Immature natural killer cell (primary cell): ENCODE measurements around the gene ZFAND5. TPM values are rescaled to one million over a fixed set of nuclear protein-coding genes. Genes with fewer than 3 reads are reported as not detected.
A peak's percentile ranks its signal among the peaks of the same experiment; 100 is the strongest.

Source experiments
- DNase-seq, 3 donors: peaks; one replicate each; pipeline ENCODE4 v3.0.0; 2022; ENCODE audit warnings: mixed read lengths in 1 of 3
- H3K27ac Mint-ChIP-seq, 6 donors: one replicate each; pipeline ENCODE4 v1.8.0; 2020; ENCODE audit warnings: mixed read lengths in 6 of 6, mild to moderate bottlenecking in 5 of 6, inconsistent platforms in 4 of 6, moderate library complexity in 3 of 6
- H3K27me3 Mint-ChIP-seq, 3 donors: one replicate each; pipeline ENCODE4 v1.8.0; 2020 to 2021; ENCODE audit warnings: low read depth in 3 of 3, mild to moderate bottlenecking in 3 of 3, mixed read lengths in 3 of 3, moderate library complexity in 3 of 3, inconsistent platforms in 1 of 3
- H3K36me3 Mint-ChIP-seq, 3 donors: one replicate each; pipeline ENCODE4 v1.8.0; 2020; ENCODE audit warnings: mixed read lengths in 3 of 3, inconsistent platforms in 2 of 3, mild to moderate bottlenecking in 2 of 3
- H3K4me1 Mint-ChIP-seq, 2 donors: one replicate each; pipeline ENCODE4 v1.8.0; 2020; ENCODE audit warnings: inconsistent platforms in 2 of 2, mild to moderate bottlenecking in 2 of 2, mixed read lengths in 2 of 2, moderate library complexity in 1 of 2
- H3K4me3 Mint-ChIP-seq, 5 donors: one replicate each; pipeline ENCODE4 v1.8.0; 2020; ENCODE audit warnings: mild to moderate bottlenecking in 5 of 5, mixed read lengths in 5 of 5, inconsistent platforms in 3 of 5, moderate library complexity in 3 of 5
- H3K9me3 Mint-ChIP-seq, 6 donors: one replicate each; pipeline ENCODE4 v1.8.0; 2020; ENCODE audit warnings: mild to moderate bottlenecking in 6 of 6, mixed read lengths in 6 of 6, inconsistent platforms in 4 of 6, moderate library complexity in 3 of 6
- polyA plus RNA-seq, 3 donors: library from polyadenylated mRNA; unstranded; fragments of 300-500 nt; fragmentation: Illumina TruSeq; gene quantifications; one replicate each; pipeline ENCODE4 v1.2.3, GENCODE V29; 2021

ZFAND5 gene
- polyA plus RNA-seq = 10 to 100 TPM; 44.2 to 95.7 (median 53.7) TPM

DNA sequence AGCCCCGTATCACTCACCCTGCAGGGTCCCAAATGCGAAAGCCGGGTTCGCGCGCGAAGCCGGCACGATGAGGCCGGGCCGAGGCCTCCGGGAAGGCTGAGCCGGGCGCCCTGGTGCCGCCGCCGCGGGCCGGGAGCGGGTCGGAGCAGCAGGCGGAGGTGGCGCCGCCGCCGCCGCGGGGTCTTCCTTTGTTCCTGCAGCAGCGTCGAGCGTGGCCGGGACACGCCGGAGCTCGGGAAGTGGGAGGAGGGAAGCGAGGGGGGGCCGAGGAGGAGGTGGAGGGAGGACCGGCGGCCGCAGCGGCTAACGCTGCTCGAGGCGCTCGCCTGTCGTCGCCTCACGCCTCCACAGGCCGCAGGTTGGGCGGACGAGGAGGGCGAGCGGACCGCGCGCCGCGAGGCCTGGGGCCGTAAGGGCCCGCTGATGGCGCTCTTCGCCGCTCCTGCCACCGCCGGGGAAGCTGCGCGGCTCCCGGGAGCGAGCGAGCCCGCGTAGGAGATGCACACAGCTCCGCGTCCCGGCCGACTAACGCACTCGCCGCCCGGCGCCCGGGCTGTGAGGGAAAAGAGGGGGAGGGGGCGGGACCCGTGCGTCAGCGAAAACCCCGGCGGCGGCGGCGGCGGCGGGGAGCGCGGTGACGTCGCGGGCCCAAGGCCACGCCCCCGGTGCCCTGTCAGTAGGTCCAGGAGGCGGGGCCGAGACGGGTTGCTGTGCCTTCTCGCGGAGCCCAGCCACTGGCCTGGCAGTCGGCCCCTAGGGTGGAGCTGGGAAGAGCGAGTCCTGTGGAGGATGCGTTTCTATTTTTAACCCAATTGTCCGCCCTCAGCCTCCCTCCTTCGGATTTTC, at the start of gene ZFAND5:
ZFAND5 (minus strand) TSS at position 530 of the 846 bp plus-strand sequence. CDS start 4,430 bp downstream, outside the sequence.
- DNase-seq = peak; percentile 91 to 93 (median 92)
- Mint-ChIP-seq H3K4me3 (peak within 1 kb of the TSS; percentile 89 to 99 (median 95)), H3K27me3 (peaks cover 8 to 18% (median 13%) of the 10 kb centered on the region in 3 donors), H3K36me3 (peaks cover 0 to 4% (median under 1%) of the 10 kb centered on the region in 3 donors), H3K27ac (peak within 1 kb of the TSS; percentile 97 to 100 (median 100)), H3K9me3 (no peaks in the 10 kb centered on the region), H3K4me1 (peaks cover 45 to 52% of the 10 kb centered on the region in 2 donors)

DNA sequence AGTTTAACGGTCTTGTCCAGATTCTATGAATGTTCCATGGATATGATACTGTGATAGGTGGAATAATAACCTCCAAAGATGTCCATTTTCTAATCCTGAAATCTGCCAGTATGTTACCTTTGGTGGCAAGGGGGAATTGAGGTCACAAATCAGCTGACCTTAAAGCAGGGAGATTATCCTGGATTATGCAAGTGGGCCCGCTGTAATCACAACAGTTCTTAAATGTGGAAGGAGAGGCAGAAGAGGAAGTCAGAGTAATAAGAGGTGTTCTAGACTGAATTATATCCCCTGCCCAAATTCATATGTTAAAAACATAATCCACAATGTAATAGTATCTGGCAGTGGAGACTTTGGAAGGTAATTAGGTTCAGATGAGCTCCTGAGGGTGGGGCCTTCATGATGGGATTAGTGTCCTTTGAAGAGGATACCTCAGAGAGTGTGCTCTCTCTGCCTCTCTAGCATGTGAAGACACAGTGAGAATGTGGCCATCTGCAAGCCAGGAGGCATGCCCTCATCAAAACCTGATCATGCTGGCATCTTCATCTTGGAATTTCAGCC, 47.6 kb upstream of the ZFAND5 start:
- Mint-ChIP-seq H3K4me1 (no peaks in the 10 kb centered on the region), H3K27me3 (peaks cover 2 to 4% (median 3%) of the 10 kb centered on the region in 3 donors), H3K27ac (no peak overlapping the region), H3K9me3 (no peaks in the 10 kb centered on the region), H3K36me3 (no peaks in the 10 kb centered on the region), H3K4me3 (no peak overlapping the region)
- no peak for DNase-seq

DNA sequence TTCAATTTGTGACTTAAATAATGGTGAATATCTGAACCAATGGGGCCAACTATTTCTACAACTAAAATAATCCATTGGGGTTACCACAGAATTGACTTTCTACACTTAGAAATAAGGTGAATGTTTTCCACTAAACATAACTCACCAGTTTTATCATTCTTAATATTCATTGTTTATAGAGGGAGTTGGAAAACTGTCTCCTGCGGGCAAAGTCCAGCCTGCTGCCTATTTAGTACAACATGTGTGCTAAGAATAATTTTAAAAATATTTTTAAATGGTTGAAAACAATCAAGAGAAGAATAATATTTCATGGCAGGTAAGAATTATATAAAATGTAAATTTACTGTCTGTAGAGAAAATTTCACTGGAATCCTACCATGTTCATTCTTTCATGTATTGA, 45.2 kb upstream of the ZFAND5 start:
- H3K4me1 Mint-ChIP-seq = no peaks in the 10 kb centered on the region
- no peak overlapping the region for H3K4me3 Mint-ChIP-seq
- no peak overlapping the region for H3K27ac Mint-ChIP-seq
- no peaks in the 10 kb centered on the region for H3K36me3 Mint-ChIP-seq
- no peak for DNase-seq
- H3K27me3 Mint-ChIP-seq = peaks cover 2 to 8% (median 6%) of the 10 kb centered on the region in 3 donors
- peaks cover 0 to 3% (median 0%) of the 10 kb centered on the region in 6 donors for H3K9me3 Mint-ChIP-seq

DNA sequence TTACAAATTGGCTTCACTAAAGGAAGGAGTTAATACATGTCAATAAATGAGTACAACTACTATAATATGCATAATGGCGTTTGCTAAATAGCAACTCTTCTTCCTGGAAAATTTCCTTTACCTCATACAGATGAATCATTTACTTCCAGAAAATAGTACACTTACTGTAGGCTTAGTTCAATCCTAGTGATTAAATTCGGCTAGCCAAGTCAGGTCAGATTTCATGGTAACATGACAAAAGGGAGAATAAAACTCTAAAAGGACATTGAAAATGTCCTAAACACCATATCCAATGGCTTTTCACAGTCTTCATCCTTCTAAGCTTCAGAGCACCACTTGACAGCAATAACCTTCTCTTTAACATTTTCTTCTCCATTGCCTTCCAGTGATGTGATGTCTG, 42.1 kb upstream of the ZFAND5 start:
- no peak for DNase-seq
- no peaks in the 10 kb centered on the region for H3K36me3 Mint-ChIP-seq

DNA sequence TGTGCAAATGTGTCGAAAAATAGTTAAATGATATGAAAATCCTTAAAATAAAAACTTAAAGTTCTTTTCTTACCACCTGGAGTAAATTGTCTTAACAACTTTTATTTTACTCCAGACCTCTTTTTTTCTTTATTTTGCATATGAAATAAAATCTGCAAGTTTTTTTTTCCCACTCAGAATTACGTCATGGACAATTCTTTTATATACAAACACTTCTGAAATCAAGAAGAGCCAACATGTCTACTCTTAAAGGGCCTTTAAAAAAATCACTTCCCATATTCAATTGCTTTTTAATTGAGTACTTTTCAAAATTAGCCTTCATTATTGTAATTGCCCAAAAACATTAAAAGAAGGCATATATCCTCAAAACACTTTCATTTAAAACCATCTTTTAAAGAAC, 37.7 kb upstream of the ZFAND5 start:
- H3K4me1 Mint-ChIP-seq = no peaks in the 10 kb centered on the region
- H3K27ac Mint-ChIP-seq = no peak overlapping the region
- peaks cover 0 to 7% (median 2%) of the 10 kb centered on the region in 3 donors for H3K27me3 Mint-ChIP-seq
- peaks cover 0 to 3% (median 0%) of the 10 kb centered on the region in 6 donors for H3K9me3 Mint-ChIP-seq
- no peak overlapping the region for H3K4me3 Mint-ChIP-seq
- peaks cover 0 to 3% (median 0%) of the 10 kb centered on the region in 3 donors for H3K36me3 Mint-ChIP-seq
- no peak for DNase-seq

More for the DNA sequence above, 42.1 kb upstream of the ZFAND5 start:
- Mint-ChIP-seq H3K4me3 (no peak overlapping the region), H3K27ac (no peak overlapping the region), H3K9me3 (peaks cover 0 to 3% (median 0%) of the 10 kb centered on the region in 6 donors), H3K4me1 (no peaks in the 10 kb centered on the region), H3K27me3 (peaks cover 2 to 6% (median 5%) of the 10 kb centered on the region in 3 donors)

DNA sequence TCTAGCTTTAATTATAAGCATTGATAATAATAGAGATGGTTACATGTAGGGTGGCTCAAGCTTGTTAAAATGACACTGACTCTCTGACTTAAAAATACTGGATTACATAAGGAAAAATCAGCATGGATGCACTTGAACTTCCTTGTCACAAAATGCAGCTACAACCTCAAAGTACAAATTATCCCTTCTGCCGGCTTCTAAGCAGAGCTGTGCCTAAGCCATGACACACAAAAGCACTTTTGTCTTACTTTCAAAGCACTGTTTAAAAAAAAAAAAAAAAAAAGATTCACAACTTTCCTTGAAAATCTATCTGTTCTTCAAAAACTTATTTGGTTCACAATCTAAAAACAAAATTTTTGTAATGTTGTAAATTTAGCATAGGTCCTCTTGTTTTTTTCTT, 36.4 kb upstream of the ZFAND5 start:
- Mint-ChIP-seq H3K4me3 (no peak overlapping the region), H3K27ac (no peak overlapping the region), H3K27me3 (peaks cover 0 to 7% (median 0%) of the 10 kb centered on the region in 3 donors), H3K9me3 (peaks cover 0 to 3% (median 0%) of the 10 kb centered on the region in 6 donors), H3K4me1 (no peaks in the 10 kb centered on the region), H3K36me3 (peaks cover 0 to 3% (median 0%) of the 10 kb centered on the region in 3 donors)
- no peak for DNase-seq

- no peak for DNase-seq
- no peak overlapping the region for H3K4me3 Mint-ChIP-seq
- peaks cover 0 to 6% (median 0%) of the 10 kb centered on the region in 3 donors for H3K27me3 Mint-ChIP-seq
- H3K36me3 Mint-ChIP-seq = peaks cover 0 to 3% (median 0%) of the 10 kb centered on the region in 3 donors
- no peak overlapping the region for H3K27ac Mint-ChIP-seq
- no peaks in the 10 kb centered on the region for H3K4me1 Mint-ChIP-seq
- peaks cover 0 to 3% (median 0%) of the 10 kb centered on the region in 6 donors for H3K9me3 Mint-ChIP-seq
Observed at GRCh38 chr9:72400866-72401265, 35.9 kb upstream of the ZFAND5 start.

- H3K4me3 Mint-ChIP-seq = no peak overlapping the region
- peaks cover 0 to 3% (median 0%) of the 10 kb centered on the region in 3 donors for H3K36me3 Mint-ChIP-seq
- DNase-seq = no peak
- H3K27ac Mint-ChIP-seq = no peak overlapping the region
- no peaks in the 10 kb centered on the region for H3K9me3 Mint-ChIP-seq
- H3K27me3 Mint-ChIP-seq = peaks cover 0 to 2% (median 0%) of the 10 kb centered on the region in 3 donors
- H3K4me1 Mint-ChIP-seq = no peaks in the 10 kb centered on the region
Observed at GRCh38 chr9:72399391-72399790, 34.4 kb upstream of the ZFAND5 start.

DNA sequence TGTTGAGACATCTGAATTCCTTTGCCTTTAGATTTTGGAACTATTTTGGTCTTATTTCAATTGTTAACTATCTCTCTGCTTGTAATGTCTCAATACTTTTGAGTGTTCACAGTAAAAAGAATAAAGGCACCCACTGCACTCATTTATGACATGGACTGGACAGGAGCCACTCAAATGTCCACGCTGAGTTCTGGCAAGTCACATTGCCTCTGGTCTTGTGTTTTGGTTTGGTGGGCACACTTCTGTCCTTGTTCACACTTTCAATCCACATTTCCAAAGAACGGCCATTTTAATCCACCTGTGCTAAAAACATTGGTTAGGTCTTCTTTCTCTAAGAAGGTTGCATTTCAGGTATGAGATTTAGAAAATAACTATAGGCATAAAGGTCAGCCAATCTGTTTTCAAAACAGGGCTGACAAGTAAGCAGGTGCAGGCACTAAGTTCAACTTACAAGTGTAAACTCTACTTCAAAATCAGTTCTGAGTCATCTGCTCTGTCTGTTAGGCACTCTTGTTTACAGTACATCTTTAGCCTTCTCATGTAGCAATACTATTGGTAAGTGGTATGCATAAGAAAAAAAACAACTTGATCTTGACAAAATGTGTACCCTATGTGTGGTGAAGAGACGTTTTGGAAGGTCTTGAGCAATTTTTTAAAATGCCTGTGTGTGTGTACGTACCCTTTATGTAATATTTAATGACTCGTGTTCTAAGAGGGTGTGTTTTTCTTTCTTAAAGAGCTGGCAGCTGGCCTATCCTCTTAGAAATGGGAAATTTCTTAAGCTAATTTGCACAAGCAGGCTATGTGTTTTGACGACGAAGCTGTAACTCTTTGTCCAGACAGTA, 31.5 kb upstream of the ZFAND5 start:
- H3K9me3 Mint-ChIP-seq = no peaks in the 10 kb centered on the region
- H3K36me3 Mint-ChIP-seq = peaks cover 0 to 6% (median 0%) of the 10 kb centered on the region in 3 donors
- DNase-seq = no peak
- no peaks in the 10 kb centered on the region for H3K4me1 Mint-ChIP-seq
- no peak overlapping the region for H3K4me3 Mint-ChIP-seq
- H3K27ac Mint-ChIP-seq = no peak overlapping the region
- H3K27me3 Mint-ChIP-seq = peaks cover 0 to 2% (median 1%) of the 10 kb centered on the region in 3 donors

DNA sequence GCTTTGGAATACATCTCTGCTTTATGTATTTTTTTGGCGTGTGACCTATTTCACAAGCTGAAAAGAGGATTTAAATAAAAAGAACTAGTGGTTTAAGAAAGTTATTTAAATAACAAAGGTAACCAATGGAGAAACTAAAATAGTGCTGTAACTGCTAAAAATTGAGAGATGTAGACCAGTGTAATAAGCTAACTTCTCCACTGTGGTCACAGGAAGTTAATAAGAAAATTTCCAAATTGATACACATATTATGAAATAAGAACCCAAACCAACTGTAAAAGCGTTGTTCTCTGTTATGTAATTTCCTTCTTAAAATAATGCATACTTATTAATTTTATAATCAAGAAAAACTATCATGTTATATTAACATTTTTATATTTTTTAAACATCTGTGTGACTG, 29.1 kb upstream of the ZFAND5 start:
- peaks cover 0 to 3% (median 0%) of the 10 kb centered on the region in 3 donors for H3K36me3 Mint-ChIP-seq
- no peak overlapping the region for H3K4me3 Mint-ChIP-seq
- H3K4me1 Mint-ChIP-seq = no peaks in the 10 kb centered on the region
- no peaks in the 10 kb centered on the region for H3K9me3 Mint-ChIP-seq
- no peak overlapping the region for H3K27ac Mint-ChIP-seq
- peaks cover 2 to 11% (median 4%) of the 10 kb centered on the region in 3 donors for H3K27me3 Mint-ChIP-seq
- DNase-seq = no peak

DNA sequence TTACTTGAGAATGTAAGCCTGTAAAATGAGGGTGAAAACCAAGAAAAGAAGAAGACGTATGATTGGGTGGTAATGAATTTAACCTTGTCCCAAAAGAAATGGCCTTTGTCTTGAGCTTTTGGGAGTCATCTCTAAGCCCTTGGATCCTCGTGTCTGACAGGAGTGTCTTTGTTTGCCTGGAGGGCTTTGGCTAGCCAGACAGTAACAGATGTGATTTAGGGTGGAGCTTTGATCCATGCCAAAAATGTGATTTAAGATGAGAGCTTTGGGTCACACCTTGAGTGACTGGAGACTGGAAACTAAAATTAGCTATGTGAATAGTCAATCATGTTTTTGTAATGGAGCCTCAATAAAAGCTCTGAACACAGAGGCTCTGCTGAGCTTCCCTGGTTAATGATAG, 25.9 kb upstream of the ZFAND5 start:
- Mint-ChIP-seq H3K4me3 (no peak overlapping the region), H3K27me3 (peaks cover 2 to 11% (median 4%) of the 10 kb centered on the region in 3 donors), H3K4me1 (no peaks in the 10 kb centered on the region), H3K36me3 (peaks cover 0 to 3% (median 0%) of the 10 kb centered on the region in 3 donors), H3K27ac (no peak overlapping the region), H3K9me3 (no peaks in the 10 kb centered on the region)
- no peak for DNase-seq

- no peak for DNase-seq
- Mint-ChIP-seq H3K27me3 (peaks cover 4 to 7% (median 7%) of the 10 kb centered on the region in 3 donors), H3K27ac (no peak overlapping the region), H3K36me3 (no peaks in the 10 kb centered on the region), H3K4me3 (no peak overlapping the region), H3K9me3 (no peaks in the 10 kb centered on the region), H3K4me1 (no peaks in the 10 kb centered on the region)
Observed at GRCh38 chr9:72386186-72386585, 21.2 kb upstream of the ZFAND5 start.

DNA sequence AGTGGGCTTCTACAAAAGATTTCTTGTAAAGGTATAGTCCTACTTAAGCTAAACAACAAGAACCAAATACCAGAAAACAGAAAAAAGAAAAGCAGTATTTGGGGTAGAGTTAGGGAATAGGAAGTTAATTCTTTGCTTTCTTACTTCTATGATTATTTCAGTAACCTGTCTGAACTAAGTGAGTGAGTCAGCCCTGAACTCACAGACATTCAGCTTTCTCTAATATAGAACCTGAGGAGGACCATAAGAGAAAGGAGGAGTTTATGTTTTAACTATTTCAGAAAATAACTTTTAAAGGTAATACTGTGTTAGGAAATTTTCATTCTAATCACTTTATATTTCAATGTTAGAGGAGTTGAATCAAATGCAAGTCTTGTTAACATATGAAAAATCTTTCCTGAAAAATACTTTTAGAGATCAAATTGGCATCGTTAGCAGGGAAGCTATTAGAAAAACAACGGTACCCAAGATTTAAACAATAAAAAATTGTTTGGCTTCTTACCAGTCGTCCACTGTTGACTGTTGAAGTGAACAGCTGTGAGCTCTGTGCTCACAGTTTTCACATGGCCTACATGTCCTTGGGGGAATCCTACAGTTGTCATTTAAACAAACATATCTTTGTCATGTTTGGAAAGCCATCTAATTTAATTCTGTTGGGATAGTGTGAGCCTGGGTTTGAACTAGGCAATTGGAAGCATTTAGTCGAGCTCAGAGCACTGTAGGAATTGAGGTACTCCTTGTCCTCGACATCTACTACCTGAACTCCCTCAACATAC, 19.9 kb upstream of the ZFAND5 start:
- no peaks in the 10 kb centered on the region for H3K4me1 Mint-ChIP-seq
- no peak overlapping the region for H3K4me3 Mint-ChIP-seq
- H3K27me3 Mint-ChIP-seq = peaks cover 3 to 8% (median 5%) of the 10 kb centered on the region in 3 donors
- H3K27ac Mint-ChIP-seq = no peak overlapping the region
- no peaks in the 10 kb centered on the region for H3K9me3 Mint-ChIP-seq
- no peak for DNase-seq
- H3K36me3 Mint-ChIP-seq = no peaks in the 10 kb centered on the region
